ENCODE results near the gene CTSF. TPM values are rescaled to one million over a fixed set of nuclear protein-coding genes. Genes with fewer than 3 reads are reported as not detected.

CTSF gene
- total RNA-seq (2022; extraction: Qiagen RNA extraction), result 31.4 to 41.3 TPM (median 34.1 TPM) in 5 replicates

DNA sequence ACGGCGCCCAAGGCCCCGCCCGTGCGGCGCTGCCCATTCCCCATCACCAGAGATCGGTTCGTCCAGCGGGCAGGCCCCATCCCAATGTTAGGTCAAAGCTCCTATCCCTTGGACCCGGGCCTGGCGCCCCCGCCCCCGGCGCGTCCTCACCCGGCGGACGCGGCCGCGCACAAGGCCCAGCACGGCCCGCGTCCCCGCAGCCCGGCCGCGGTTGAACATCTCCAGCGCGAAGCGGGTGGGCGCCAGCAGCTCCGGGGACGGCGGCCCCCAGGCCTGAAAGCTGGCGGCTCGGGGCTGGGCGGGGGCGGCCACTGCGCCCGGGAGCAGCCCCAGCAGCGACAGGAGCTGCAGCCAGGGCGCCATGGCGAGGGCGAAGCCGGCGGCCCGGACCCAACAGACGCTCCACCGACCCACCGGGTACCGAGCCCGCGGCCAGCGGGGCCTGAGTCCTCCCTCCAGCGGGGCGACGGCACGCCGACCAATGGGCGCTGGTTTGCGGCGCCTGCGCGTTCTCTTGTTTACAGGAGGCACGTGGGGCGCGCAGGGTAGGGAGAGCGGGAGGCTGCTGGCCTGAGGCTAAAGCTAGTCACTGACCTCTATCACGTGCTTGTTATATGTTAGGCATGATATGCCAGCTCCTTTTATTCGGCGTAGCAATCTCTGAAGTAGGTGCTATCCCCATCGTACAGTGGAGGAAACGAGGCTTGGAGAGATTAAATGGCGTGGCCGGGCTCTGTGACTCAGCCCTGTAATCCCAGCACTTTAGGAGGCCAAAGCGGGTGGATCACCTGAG is at the start of gene CTSF:
TSS of gene CTSF (minus strand) at position 483 of the 793 bp plus-strand sequence. CDS start at position 363, 120 bp downstream.

DNA sequence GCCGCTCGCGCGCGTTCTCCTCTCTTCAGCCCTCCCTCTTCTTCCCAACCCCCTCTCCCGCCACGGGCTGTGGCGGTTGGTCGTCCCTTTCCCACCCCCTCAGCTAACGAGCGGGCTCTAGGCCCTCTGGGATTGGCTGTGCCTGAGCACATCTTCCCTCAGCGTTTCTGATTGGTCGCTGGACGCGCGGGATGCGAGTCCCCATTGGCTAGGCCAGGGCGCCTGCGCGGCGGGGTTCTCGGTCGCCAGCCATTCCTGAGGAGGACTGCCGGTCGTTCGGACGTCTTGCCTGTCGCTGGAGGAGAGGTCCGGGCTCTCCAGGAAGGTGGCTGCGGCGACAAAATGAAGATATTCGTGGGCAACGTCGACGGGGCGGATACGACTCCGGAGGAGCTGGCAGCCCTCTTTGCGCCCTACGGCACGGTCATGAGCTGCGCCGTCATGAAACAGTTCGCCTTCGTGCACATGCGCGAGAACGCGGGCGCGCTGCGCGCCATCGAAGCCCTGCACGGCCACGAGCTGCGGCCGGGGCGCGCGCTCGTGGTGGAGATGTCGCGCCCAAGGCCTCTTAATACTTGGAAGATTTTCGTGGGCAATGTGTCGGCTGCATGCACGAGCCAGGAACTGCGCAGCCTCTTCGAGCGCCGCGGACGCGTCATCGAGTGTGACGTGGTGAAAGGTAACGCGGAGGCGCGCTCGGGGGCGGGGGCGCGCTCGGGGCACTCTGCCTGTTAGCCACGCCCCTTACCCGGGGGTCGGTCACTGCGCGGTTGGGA is 48.2 kb upstream of the CTSF start, which contains the start of gene RBM14:
TSS of gene RBM14 (plus strand) at position 252 of the 776 bp plus-strand sequence. CDS start at position 343, 91 bp downstream.

DNA sequence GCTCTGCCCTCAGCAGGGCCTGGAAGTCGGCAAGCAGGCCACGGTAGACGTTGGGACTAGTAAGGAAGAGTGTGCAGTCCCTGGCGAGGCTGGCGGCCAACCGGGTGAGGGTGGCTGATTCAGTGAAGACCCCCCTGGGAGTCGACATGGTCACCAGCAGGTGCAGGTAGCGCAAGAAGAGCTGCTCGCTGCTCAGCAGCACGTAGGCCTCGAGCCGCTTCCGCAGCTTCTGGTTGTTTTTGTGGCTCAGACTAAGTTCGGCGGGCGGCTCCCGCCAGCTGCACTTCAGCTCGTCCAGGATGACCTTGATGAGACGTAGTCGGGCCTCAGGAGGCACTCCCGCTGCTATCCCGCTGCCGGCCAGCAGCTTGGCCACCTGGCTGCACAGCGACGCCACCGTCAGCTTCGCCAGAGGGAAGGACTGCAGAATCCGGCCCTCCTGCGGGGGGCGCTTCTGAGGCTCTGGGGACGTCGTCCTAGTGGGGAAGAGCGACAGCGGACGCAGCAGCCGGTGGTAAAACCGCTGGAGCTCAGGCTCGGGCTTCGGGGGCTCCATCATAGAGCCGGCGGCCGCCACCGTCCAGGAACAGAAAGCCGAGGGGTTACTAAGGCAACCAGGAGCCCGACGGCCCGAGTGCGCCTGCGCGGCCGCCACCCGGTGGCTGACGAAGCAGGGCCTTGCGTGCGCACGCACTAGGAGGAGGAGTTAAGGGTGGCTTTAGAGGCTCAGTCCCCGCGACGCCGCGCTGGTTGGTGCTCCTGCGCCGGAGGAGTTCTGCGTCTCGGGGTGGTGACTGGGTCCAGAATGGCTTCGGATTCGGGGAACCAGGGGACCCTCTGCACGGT is 24.3 kb upstream of the CTSF start, which contains the start of the genes CCDC87 and CCS:
TSS of gene CCDC87 (minus strand) at position 607 of the 846 bp plus-strand sequence. CDS start at position 559, 48 bp downstream.
TSS of gene CCS (plus strand) at position 729 of the 846 bp plus-strand sequence. CDS start at position 806, 77 bp downstream.

DNA sequence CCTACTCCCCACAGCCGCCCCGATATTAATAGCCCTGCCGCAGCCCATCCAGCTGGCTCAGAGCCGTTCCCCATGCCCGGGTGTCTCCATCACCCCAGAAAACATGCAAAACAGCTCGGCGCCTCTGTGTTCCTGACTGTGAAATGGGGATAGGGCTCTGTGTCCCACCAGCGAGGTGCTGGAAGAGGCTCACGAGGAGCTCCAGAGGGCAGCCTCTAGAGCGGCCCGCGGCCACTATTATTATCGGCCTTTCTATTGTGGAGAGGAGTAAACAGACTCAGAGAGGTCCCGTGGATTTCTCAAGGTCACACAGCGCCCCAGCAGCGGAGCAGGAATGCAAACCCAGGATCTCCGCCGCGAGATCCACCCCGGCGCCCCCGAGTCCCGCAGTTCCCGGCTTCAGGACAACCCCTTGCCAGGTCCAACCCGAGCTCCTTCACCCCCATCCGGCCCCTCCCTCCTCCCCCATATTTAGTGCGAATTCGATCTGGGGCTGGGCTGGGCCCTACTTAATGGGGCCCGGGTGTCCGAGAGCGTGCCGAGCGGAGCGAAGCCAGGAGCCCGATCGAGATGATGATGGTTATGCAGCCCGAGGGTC is 21.9 kb downstream of the CTSF start, which contains the start of gene ACTN3:
TSS of gene ACTN3 (plus strand) at position 536 of the 598 bp plus-strand sequence. CDS start at position 571, 35 bp downstream.

DNA sequence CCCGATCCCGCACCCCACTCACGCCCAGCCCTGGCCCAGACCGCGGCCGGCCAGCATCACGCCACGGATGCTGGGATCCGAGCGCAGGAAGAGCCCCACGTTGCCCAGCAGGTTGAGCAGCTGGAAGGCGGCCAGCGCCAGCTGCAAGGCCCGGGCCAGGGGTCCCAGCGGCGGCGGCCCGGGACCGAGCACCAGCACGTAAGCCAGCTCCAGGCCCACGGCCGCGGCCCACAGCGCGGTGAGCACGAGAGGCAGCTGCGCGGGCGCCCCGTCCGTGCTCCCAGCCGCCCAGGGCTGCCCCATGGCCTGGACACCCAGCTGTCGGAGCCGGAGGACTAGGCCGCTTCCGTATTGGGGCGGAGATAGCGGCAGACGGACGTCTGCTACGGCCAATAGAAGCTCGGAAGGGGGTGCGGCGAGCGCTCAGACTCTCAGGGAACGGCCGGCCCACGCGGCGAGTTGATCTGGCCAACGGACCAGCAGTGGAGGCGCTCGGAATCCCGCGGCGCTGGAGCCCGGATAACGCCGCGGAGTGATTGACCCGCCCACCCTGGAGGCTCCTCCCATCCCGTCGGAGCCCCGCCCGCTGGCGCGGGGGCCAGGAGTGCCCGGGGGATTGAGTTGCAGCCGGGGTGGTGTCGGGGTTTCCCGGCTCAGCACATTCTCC is 22.6 kb downstream of the CTSF start, which contains the start of gene ZDHHC24:
TSS of gene ZDHHC24 (minus strand) at position 348 of the 667 bp plus-strand sequence. CDS start at position 303, 45 bp downstream.

Other genes with a start within 250 kb of the CTSF start
- gene RIN1, start 232.2 kb downstream of the CTSF start, total RNA-seq (2022; extraction: Qiagen RNA extraction), result 28.4 to 46.9 TPM (median 39.6 TPM) in 5 replicates
- gene BRMS1, start 223.5 kb downstream of the CTSF start, total RNA-seq (2022; extraction: Qiagen RNA extraction), result 81.3 to 101 TPM (median 89.5 TPM) in 5 replicates
- 15.1 to 20.3 TPM (median 19.1 TPM) in 5 replicates for gene B4GAT1, start 221.0 kb downstream of the CTSF start, total RNA-seq (2022; extraction: Qiagen RNA extraction)
- gene SLC29A2, start 196.8 kb downstream of the CTSF start, total RNA-seq (2022; extraction: Qiagen RNA extraction), result 3.1 to 5.3 TPM (median 4.5 TPM) in 5 replicates
- not detected in 5 replicates for gene NPAS4, start 147.6 kb downstream of the CTSF start, total RNA-seq (2022; extraction: Qiagen RNA extraction)
- 91.9 to 118 TPM (median 107 TPM) in 5 replicates for gene MRPL11, start 129.8 kb downstream of the CTSF start, total RNA-seq (2022; extraction: Qiagen RNA extraction)
- 4.0 to 6.8 TPM (median 5.9 TPM) in 5 replicates for gene PELI3, start 101.7 kb downstream of the CTSF start, total RNA-seq (2022; extraction: Qiagen RNA extraction)
- 50.3 to 58.1 TPM (median 55.8 TPM) in 5 replicates for gene DPP3, start 88.2 kb downstream of the CTSF start, total RNA-seq (2022; extraction: Qiagen RNA extraction)
- gene BBS1, start 58.0 kb downstream of the CTSF start, total RNA-seq (2022; extraction: Qiagen RNA extraction), result 8.3 to 10.7 TPM (median 9.6 TPM) in 5 replicates
- 6.6 to 17.3 TPM (median 14.4 TPM) in 5 replicates for gene ZDHHC24, start 22.6 kb downstream of the CTSF start, total RNA-seq (2022; extraction: Qiagen RNA extraction)
- gene ACTN3, start 21.7 kb downstream of the CTSF start, total RNA-seq (2022; extraction: Qiagen RNA extraction), result 0.02 to 0.06 TPM in 2 of 5 replicates, not detected in the others
- 0.54 to 0.72 TPM (median 0.57 TPM) in 5 replicates for gene CCDC87, start 24.5 kb upstream of the CTSF start, total RNA-seq (2022; extraction: Qiagen RNA extraction)
- 25.6 to 32.3 TPM (median 31.2 TPM) in 5 replicates for gene CCS, start 24.6 kb upstream of the CTSF start, total RNA-seq (2022; extraction: Qiagen RNA extraction)
- 60.9 to 82.1 TPM (median 70.9 TPM) in 5 replicates for gene RBM14, start 48.0 kb upstream of the CTSF start, total RNA-seq (2022; extraction: Qiagen RNA extraction)
- gene RBM4, start 70.1 kb upstream of the CTSF start, total RNA-seq (2022; extraction: Qiagen RNA extraction), result 129 to 158 TPM (median 144 TPM) in 5 replicates
- gene RBM4B, start 109.3 kb upstream of the CTSF start, total RNA-seq (2022; extraction: Qiagen RNA extraction), result 20.0 to 22.8 TPM (median 21.0 TPM) in 5 replicates
- 9.4 to 11.7 TPM (median 10.1 TPM) in 5 replicates for gene SPTBN2, start 160.6 kb upstream of the CTSF start, total RNA-seq (2022; extraction: Qiagen RNA extraction)